HEK293T (cell line): ENCODE results near the gene LMX1B.

Experiments used
- CTCF ChIA-PET: fragments of 350-600 bp; formaldehyde crosslinking; extraction: SDS; loops from one replicate; lab custom pipeline; 2021; ENCODE audit warnings: antibody characterized with exemption, inconsistent platforms; lab: Yijun Ruan, JAX
- POLR2A ChIA-PET: fragments of 350-600 bp; formaldehyde crosslinking; extraction: SDS; loops from one replicate; lab custom pipeline; 2020; ENCODE audit warnings: antibody characterized with exemption, inconsistent platforms; lab: Yijun Ruan, JAX
- DNase-seq: peaks from one replicate; pipeline ENCODE4 v3.0.0; 2012; ENCODE audit warnings: mixed read lengths; ENCODE audit errors: extremely low spot score
- ARNT ChIP-seq: fragments of 450-650 bp; IDR thresholded peaks from 2 replicates; pipeline ENCODE4 v1.6.1; 2017; ENCODE audit warnings: mild to moderate bottlenecking
- BHLHE40 ChIP-seq: fragments of 450-650 bp; IDR thresholded peaks from 2 replicates; pipeline ENCODE4 v1.6.1; 2016; ENCODE audit warnings: mild to moderate bottlenecking, moderate library complexity, borderline replicate concordance
- CTBP1 ChIP-seq: fragments of 450-650 bp; IDR thresholded peaks from 2 replicates; pipeline ENCODE4 v1.6.1; 2016; ENCODE audit warnings: borderline replicate concordance
- ELF4 ChIP-seq: fragments of 450-650 bp; IDR thresholded peaks from 2 replicates; pipeline ENCODE4 v1.6.1; 2017; ENCODE audit warnings: antibody characterized with exemption
- FOXA1 ChIP-seq: fragments of 450-650 bp; IDR thresholded peaks from 2 replicates; pipeline ENCODE4 v1.6.1; 2016; ENCODE audit warnings: mild to moderate bottlenecking
- FOXK2 ChIP-seq: fragments of 450-650 bp; IDR thresholded peaks from 2 replicates; pipeline ENCODE4 v1.6.1; 2016; ENCODE audit warnings: mild to moderate bottlenecking
- FOXM1 ChIP-seq: fragments of 450-650 bp; IDR thresholded peaks from 2 replicates; pipeline ENCODE4 v1.6.1; 2017; ENCODE audit warnings: mild to moderate bottlenecking, borderline replicate concordance
- HDGF ChIP-seq: fragments of 450-650 bp; IDR thresholded peaks from 2 replicates; pipeline ENCODE4 v1.6.1; 2017; ENCODE audit warnings: antibody characterized with exemption, borderline replicate concordance
- L3MBTL2 ChIP-seq: fragments of 450-650 bp; conservative IDR thresholded peaks from 2 replicates; pipeline ENCODE4 v1.6.1; 2016; ENCODE audit warnings: mild to moderate bottlenecking
- LEF1 ChIP-seq: fragments of 450-650 bp; IDR thresholded peaks from 2 replicates; pipeline ENCODE4 v1.6.1; 2017; ENCODE audit warnings: mild to moderate bottlenecking, borderline replicate concordance
- NFRKB ChIP-seq: fragments of 450-650 bp; IDR thresholded peaks from 2 replicates; pipeline ENCODE4 v1.6.1; 2016; ENCODE audit warnings: mild to moderate bottlenecking, moderate library complexity
- PKNOX1 ChIP-seq: fragments of 450-650 bp; IDR thresholded peaks from 2 replicates; pipeline ENCODE4 v1.6.1; 2016
- SP1 ChIP-seq: fragments of 450-650 bp; IDR thresholded peaks from 2 replicates; pipeline ENCODE4 v1.6.1; 2017
- SUZ12 ChIP-seq: fragments of 450-650 bp; IDR thresholded peaks from 2 replicates; pipeline ENCODE4 v1.6.1; 2016; ENCODE audit warnings: mild to moderate bottlenecking
- TARDBP ChIP-seq: fragments of 450-650 bp; IDR thresholded peaks from 2 replicates; pipeline ENCODE4 v1.6.1; 2016
- ZNF384 ChIP-seq: fragments of 450-650 bp; IDR thresholded peaks from 2 replicates; pipeline ENCODE4 v1.6.1; 2016

LMX1B gene

GRCh38 chr9:126701813-126702140 lies 88.0 kb downstream of the LMX1B start:
- POLR2A ChIA-PET, result no interaction called here
- TF ChIP-seq FOXM1, result no peak
- TF ChIP-seq ZNF384, result no peak
- no peak for TF ChIP-seq FOXK2
- TF ChIP-seq TARDBP, result no peak
- DNase-seq, result no peak
- CTCF ChIA-PET, result interaction anchor here (0.6 to 2.1 kb wide), 4 partner anchors 13 to 76 kb away, joined by 3 to 8 read pairs (median 4); no protein-coding TSS in a partner anchor

GRCh38 chr9:126702151-126703001 lies 88.6 kb downstream of the LMX1B start:
- CTCF ChIA-PET, result interaction anchor here (0.6 to 7.0 kb wide), 14 partner anchors 8 to 114 kb away, joined by 3 to 97 read pairs (median 4); no protein-coding TSS in a partner anchor
- TF ChIP-seq ARNT (no peak), FOXK2 (no peak), SP1 (no peak), L3MBTL2 (0 out of 2 replicates have a peak, but pooled peaks have one; percentile 7), FOXA1 (no peak), LEF1 (no peak)
- peak; percentile 80 for DNase-seq
- POLR2A ChIA-PET, result interaction anchor here (1.2 kb wide), 1 partner anchor 12 kb away, joined by 4 read pairs; no protein-coding TSS in a partner anchor

- DNase-seq, result no peak
- ChIA-PET CTCF (interaction anchor here (0.7 to 7.0 kb wide), 13 partner anchors 9 to 115 kb away, joined by 3 to 97 read pairs (median 4); no protein-coding TSS in a partner anchor), POLR2A (interaction anchor here (1.2 kb wide), 1 partner anchor 13 kb away, joined by 4 read pairs; no protein-coding TSS in a partner anchor)
- TF ChIP-seq BHLHE40 (no peak), SUZ12 (no peak), L3MBTL2 (no peak), FOXA1 (no peak), FOXM1 (no peak), NFRKB (no peak), ZNF384 (no peak), ELF4 (no peak), HDGF (no peak)
Measured at GRCh38 chr9:126703002-126703865, 89.5 kb downstream of the LMX1B start.

GRCh38 chr9:126703866-126704156 lies 90.1 kb downstream of the LMX1B start:
- ChIA-PET CTCF (interaction anchor here (1.2 to 7.0 kb wide), 6 partner anchors 9 to 98 kb away, joined by 3 to 97 read pairs (median 7); no protein-coding TSS in a partner anchor), POLR2A (no interaction called here)
- TF ChIP-seq LEF1 (no peak), FOXM1 (no peak), BHLHE40 (no peak), FOXA1 (no peak), ARNT (no peak), FOXK2 (no peak)
- DNase-seq, result no peak

GRCh38 chr9:126704157-126704891 lies 90.6 kb downstream of the LMX1B start:
- ChIA-PET POLR2A (interaction anchor here (0.9 kb wide), 1 partner anchor 91 kb away, joined by 3 read pairs; the partner anchor contains the start of gene LMX1B), CTCF (interaction anchor here (0.6 to 7.0 kb wide), 13 partner anchors 8 to 582 kb away, joined by 3 to 97 read pairs (median 6); no protein-coding TSS in a partner anchor)
- DNase-seq, result no peak
- TF ChIP-seq ZNF384, result no peak
- no peak for TF ChIP-seq CTBP1

GRCh38 chr9:126704892-126705766 lies 91.4 kb downstream of the LMX1B start:
- no peak for TF ChIP-seq PKNOX1
- TF ChIP-seq L3MBTL2, result peak; percentile 91
- POLR2A ChIA-PET, result interaction anchor here (0.9 to 1.9 kb wide), 3 partner anchors 77 to 100 kb away, joined by 3 to 7 read pairs (median 6); partner anchors contain the start of genes LMX1B and ZBTB43
- DNase-seq, result peak; percentile 85
- CTCF ChIA-PET, result interaction anchor here (0.6 to 7.0 kb wide), 23 partner anchors 9 to 1785 kb away, joined by 3 to 97 read pairs (median 4); no protein-coding TSS in a partner anchor
